ENCODE data around the gene THAP12. TPM values are rescaled to one million over a fixed set of nuclear protein-coding genes. Genes with fewer than 3 reads are reported as not detected.

Gene THAP12
- total and polyA plus RNA-seq, 10 of the 15 experiments (the other 5 are each of a cell fraction or from before 2014, with no cell fraction given), result 12.6 to 45.6 (median 22.3) TPM

- TF ChIP-seq ZNF592 (IDR thresholded peaks at IDR 0.05), result no peak
- TF ChIP-seq IKZF2 (IDR thresholded peaks at IDR 0.05), result no peak
- no peak for TF ChIP-seq RAD51 (IDR thresholded peaks at IDR 0.05)
- no peak for TF ChIP-seq TARDBP (IDR thresholded peaks at IDR 0.05; ENCODE audit: borderline replicate concordance)
- TF ChIP-seq CUX1 (IDR thresholded peaks at IDR 0.05; ENCODE audit: insufficient replicate concordance, low read depth, low read length), result no peak
- no peak for TF ChIP-seq SMARCA5 (IDR thresholded peaks at IDR 0.05)
- TF ChIP-seq STAT3 (IDR thresholded peaks at IDR 0.05; ENCODE audit: low read depth, low read length), result no peak
Measured at GRCh38 chr11:76335842-76336241, 45.1 kb downstream of the THAP12 start (continued).

Data from GM12878 (cell line).